Type B pancreatic cell (in vitro differentiated cells): Measurements from ENCODE around the gene NAV2. TPM values are rescaled to one million over a fixed set of nuclear protein-coding genes. Genes with fewer than 3 reads are reported as not detected.

ENCODE experiments used
- DNase-seq: peaks from one replicate; pipeline ENCODE4 v3.0.0; 2021; ENCODE audit warnings: mixed read lengths; ENCODE audit not compliant: unreplicated experiment; ENCODE audit errors: extremely low spot score
- H3K27ac Mint-ChIP-seq: 2 replicates; pipeline ENCODE4 v1.8.0; 2021; ENCODE audit warnings: mild to moderate bottlenecking, mixed read lengths
- H3K27me3 Mint-ChIP-seq: 2 replicates; pipeline ENCODE4 v1.8.0; 2021; ENCODE audit warnings: mixed read lengths
- H3K36me3 Mint-ChIP-seq: 2 replicates; pipeline ENCODE4 v1.8.0; 2021; ENCODE audit warnings: mixed read lengths
- H3K4me1 Mint-ChIP-seq: one replicate; pipeline ENCODE4 v1.8.0; 2021; ENCODE audit warnings: mixed read lengths; ENCODE audit not compliant: unreplicated experiment
- H3K4me3 Mint-ChIP-seq: 2 replicates; pipeline ENCODE4 v1.8.0; 2021; ENCODE audit warnings: mild to moderate bottlenecking, mixed read lengths
- H3K9me3 Mint-ChIP-seq: 2 replicates; pipeline ENCODE4 v1.8.0; 2021; ENCODE audit warnings: mixed read lengths
- CTCF ChIP-seq: fragments of 200-600 bp; sonication (generic); conservative IDR thresholded peaks from 2 replicates; pipeline ENCODE4 v1.5.0; 2021; ENCODE audit warnings: antibody characterized with exemption, mild to moderate bottlenecking
- total RNA-seq: library from RNA; stranded (reverse); gene quantifications from 2 replicates; pipeline ENCODE4 v1.2.1, GENCODE V29; 2021; ENCODE audit warnings: low replicate concordance

Gene NAV2
- total RNA-seq, 1 donor from 2014 or later, result 54.2 TPM

- H3K36me3 Mint-ChIP-seq, result peaks cover 4% of the 10 kb centered on the region
- no peak for DNase-seq
- H3K27ac Mint-ChIP-seq, result no peak overlapping the region
- TF ChIP-seq CTCF, result no peak
- H3K4me1 Mint-ChIP-seq, result peaks cover 29% of the 10 kb centered on the region
- H3K9me3 Mint-ChIP-seq, result peaks cover 5% of the 10 kb centered on the region
- H3K27me3 Mint-ChIP-seq, result no peaks in the 10 kb centered on the region
- no peak overlapping the region for H3K4me3 Mint-ChIP-seq
Observed at GRCh38 chr11:20014067-20014402, 301.4 kb downstream of the NAV2 start.

- Mint-ChIP-seq H3K9me3 (peaks cover 5% of the 10 kb centered on the region), H3K27ac (no peak overlapping the region), H3K4me1 (peaks cover 29% of the 10 kb centered on the region), H3K4me3 (no peak overlapping the region), H3K36me3 (peaks cover 4% of the 10 kb centered on the region), H3K27me3 (no peaks in the 10 kb centered on the region)
- no peak for DNase-seq
- no peak for TF ChIP-seq CTCF
Observed at GRCh38 chr11:20015101-20015500, 302.5 kb downstream of the NAV2 start.

- H3K4me1 Mint-ChIP-seq, result peaks cover 29% of the 10 kb centered on the region
- H3K36me3 Mint-ChIP-seq, result peaks cover 4% of the 10 kb centered on the region
- peaks cover 5% of the 10 kb centered on the region for H3K9me3 Mint-ChIP-seq
- no peak for DNase-seq
- no peak for TF ChIP-seq CTCF
- H3K27ac Mint-ChIP-seq, result no peak overlapping the region
- H3K4me3 Mint-ChIP-seq, result no peak overlapping the region
- no peaks in the 10 kb centered on the region for H3K27me3 Mint-ChIP-seq
Observed at GRCh38 chr11:20015529-20016427, 303.1 kb downstream of the NAV2 start.

GRCh38 chr11:20016526-20016925 lies 303.9 kb downstream of the NAV2 start:
- Mint-ChIP-seq H3K27ac (no peak overlapping the region), H3K9me3 (peaks cover 5% of the 10 kb centered on the region)
- TF ChIP-seq CTCF, result no peak

GRCh38 chr11:20017320-20017719 lies 304.7 kb downstream of the NAV2 start:
- Mint-ChIP-seq H3K27ac (peak overlapping the region; percentile 7), H3K4me3 (no peak overlapping the region), H3K27me3 (no peaks in the 10 kb centered on the region), H3K4me1 (peaks cover 29% of the 10 kb centered on the region), H3K9me3 (peaks cover 5% of the 10 kb centered on the region), H3K36me3 (peaks cover 4% of the 10 kb centered on the region)
- TF ChIP-seq CTCF, result no peak
- DNase-seq, result no peak

More at GRCh38 chr11:20016526-20016925, 303.9 kb downstream of the NAV2 start:
- Mint-ChIP-seq H3K27me3 (no peaks in the 10 kb centered on the region), H3K4me1 (peaks cover 29% of the 10 kb centered on the region), H3K36me3 (peaks cover 4% of the 10 kb centered on the region), H3K4me3 (no peak overlapping the region)
- no peak for DNase-seq
